ENCODE results near the gene TM2D3. TPM values are rescaled to one million over a fixed set of nuclear protein-coding genes. Genes with fewer than 3 reads are reported as not detected.

TM2D3 gene
- total and polyA plus RNA-seq, 4 donors, result 40.2 to 68.1 (median 44.6) TPM

DNA sequence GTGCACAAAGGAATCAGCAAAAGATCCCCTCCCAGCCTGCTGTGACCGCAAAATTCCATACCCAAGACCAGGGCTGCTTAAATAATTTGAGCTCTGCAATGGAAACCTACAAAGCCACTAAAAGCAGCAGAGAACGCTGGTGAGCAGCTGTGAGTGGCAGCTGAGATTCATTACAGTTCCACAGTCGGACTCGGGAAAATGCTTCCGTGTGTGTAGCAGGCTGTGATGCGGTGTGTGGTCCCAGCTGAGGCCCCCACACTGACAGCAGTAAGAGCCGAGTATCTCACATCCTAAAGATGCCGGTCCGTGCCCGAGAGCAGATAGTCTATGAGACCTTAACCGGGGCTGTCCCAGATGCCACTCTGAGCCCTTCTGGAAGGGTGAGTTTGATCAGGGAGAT lies 37.4 kb downstream of the TM2D3 start:
- Histone ChIP-seq H3K27ac (ENCODE audit: low read depth in 1 of 2, low read length in 1 of 2) (no peak overlapping the region), H3K9ac (ENCODE audit: insufficient read depth in 1 of 2, low read length in 2 of 2) (no peak overlapping the region), H3K27me3 (ENCODE audit: control insufficient read depth in 3 of 3, insufficient read depth in 3 of 3, low read length in 2 of 3) (no peaks in the 10 kb centered on the region), H3K9me3 (ENCODE audit: control insufficient read depth in 4 of 4, insufficient read depth in 3 of 4, low read length in 3 of 4) (no peaks in the 10 kb centered on the region), H3K4me3 (no peak overlapping the region), H3K36me3 (ENCODE audit: control insufficient read depth in 4 of 4, insufficient read depth in 4 of 4, low read length in 4 of 4) (no peaks in the 10 kb centered on the region), H3K4me1 (ENCODE audit: control insufficient read depth in 5 of 5, insufficient read depth in 5 of 5, low read length in 5 of 5) (peaks cover 2 to 30% (median 9%) of the 10 kb centered on the region in 5 donors)
- no peak for ATAC-seq (ENCODE audit: insufficient read depth, low FRiP score)
- 89 to 95% methylated on average over 11 of the region's 11 CpGs for WGBS, 2 donors
- DNase-seq, result no peak
- TF ChIP-seq, protein P1, sequence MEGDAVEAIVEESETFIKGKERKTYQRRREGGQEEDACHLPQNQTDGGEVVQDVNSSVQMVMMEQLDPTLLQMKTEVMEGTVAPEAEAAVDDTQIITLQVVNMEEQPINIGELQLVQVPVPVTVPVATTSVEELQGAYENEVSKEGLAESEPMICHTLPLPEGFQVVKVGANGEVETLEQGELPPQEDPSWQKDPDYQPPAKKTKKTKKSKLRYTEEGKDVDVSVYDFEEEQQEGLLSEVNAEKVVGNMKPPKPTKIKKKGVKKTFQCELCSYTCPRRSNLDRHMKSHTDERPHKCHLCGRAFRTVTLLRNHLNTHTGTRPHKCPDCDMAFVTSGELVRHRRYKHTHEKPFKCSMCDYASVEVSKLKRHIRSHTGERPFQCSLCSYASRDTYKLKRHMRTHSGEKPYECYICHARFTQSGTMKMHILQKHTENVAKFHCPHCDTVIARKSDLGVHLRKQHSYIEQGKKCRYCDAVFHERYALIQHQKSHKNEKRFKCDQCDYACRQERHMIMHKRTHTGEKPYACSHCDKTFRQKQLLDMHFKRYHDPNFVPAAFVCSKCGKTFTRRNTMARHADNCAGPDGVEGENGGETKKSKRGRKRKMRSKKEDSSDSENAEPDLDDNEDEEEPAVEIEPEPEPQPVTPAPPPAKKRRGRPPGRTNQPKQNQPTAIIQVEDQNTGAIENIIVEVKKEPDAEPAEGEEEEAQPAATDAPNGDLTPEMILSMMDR (IDR thresholded peaks at IDR 0.05; ENCODE audit: control extremely low read depth, extremely low read depth), result no peak

DNA sequence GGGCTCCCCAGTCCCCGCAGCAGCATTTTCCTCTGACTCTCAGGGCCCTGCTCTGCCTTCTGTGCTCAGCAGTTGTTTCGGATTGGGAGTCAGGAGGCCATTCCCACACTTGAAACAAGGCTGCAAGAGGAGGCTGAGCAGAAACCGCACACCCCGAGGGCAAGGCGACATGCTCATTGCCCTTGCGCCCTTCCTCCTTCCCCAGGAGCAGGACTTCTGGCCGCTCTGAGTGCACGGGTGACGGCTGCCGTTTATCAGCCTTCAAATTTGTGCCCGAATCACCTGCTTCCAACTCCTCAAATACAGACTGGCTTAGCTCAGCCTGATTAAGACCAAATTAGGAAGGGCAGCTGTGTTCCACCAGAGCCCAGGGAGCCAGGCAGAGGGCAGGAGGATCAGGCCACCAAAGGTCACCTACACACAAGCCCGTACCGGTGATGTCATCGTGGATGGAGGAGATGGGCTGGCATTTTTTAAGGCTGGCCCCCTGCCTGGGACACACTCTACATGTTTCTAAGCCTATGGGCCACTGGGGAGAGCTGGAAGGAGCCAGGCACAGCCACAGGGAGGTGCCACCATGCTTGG lies 38.1 kb downstream of the TM2D3 start:
- H3K27me3 ChIP-seq (ENCODE audit: control insufficient read depth in 3 of 3, insufficient read depth in 3 of 3, low read length in 2 of 3), result no peaks in the 10 kb centered on the region
- no peak overlapping the region for H3K4me3 ChIP-seq
- H3K9ac ChIP-seq (ENCODE audit: insufficient read depth in 1 of 2, low read length in 2 of 2), result no peak overlapping the region
- 87 to 91% methylated on average over 14 of the region's 14 CpGs for WGBS, 2 donors
- TF ChIP-seq, protein P1 (IDR thresholded peaks at IDR 0.05; ENCODE audit: control extremely low read depth, extremely low read depth), result no peak
- H3K36me3 ChIP-seq (ENCODE audit: control insufficient read depth in 4 of 4, insufficient read depth in 4 of 4, low read length in 4 of 4), result no peaks in the 10 kb centered on the region
- H3K9me3 ChIP-seq (ENCODE audit: control insufficient read depth in 4 of 4, insufficient read depth in 3 of 4, low read length in 3 of 4), result no peaks in the 10 kb centered on the region
- ATAC-seq (ENCODE audit: insufficient read depth, low FRiP score), result no peak
- H3K27ac ChIP-seq (ENCODE audit: low read depth in 1 of 2, low read length in 1 of 2), result no peak overlapping the region
- H3K4me1 ChIP-seq (ENCODE audit: control insufficient read depth in 5 of 5, insufficient read depth in 5 of 5, low read length in 5 of 5), result peaks cover 2 to 30% (median 9%) of the 10 kb centered on the region in 5 donors
- no peak for DNase-seq

DNA sequence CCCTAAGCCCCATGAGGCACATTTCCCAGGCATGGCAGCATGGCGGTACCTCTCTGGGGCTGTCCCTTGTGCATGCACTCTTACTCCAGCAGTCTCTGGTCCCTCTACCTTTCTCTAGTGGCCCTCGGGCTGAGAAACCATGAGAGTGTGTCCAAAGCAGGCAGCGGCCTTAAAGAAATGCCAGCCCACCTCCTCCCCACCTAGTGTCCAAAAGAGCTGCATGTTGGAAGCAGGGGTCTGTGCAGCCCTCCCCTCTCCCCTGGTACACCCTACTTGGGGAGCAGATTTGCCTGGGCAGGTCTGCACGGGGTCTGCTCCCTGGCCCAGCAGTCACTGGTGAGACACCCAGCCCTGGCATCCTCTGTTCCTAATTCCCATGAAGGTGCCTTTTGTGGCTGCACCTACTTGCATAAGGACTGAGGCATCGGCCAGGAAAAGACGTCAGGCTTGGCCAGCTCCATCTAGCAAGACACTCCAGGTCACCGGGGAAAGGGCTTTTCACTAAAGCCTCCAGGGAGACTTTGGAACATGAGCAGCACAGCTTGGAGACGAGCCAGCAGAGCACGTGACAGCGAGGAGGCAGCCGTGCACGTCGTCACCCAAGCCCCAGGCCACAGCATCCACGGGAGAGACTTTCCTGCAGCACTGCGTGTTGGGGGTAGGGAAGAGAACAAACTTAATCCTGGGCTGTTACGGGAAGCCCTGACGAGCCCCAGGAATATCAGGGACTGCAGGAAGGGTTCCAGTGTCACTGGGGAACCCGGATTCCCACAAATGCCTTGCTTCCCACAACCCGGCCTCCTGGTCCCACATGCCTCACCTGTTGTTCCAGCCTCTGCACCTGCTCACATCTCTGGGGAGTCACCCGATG lies 38.8 kb downstream of the TM2D3 start:
- no peak for ATAC-seq (ENCODE audit: insufficient read depth, low FRiP score)

More for the DNA sequence above, 38.8 kb downstream of the TM2D3 start:
- no peak overlapping the region for H3K9ac ChIP-seq (ENCODE audit: insufficient read depth in 1 of 2, low read length in 2 of 2)
- H3K36me3 ChIP-seq (ENCODE audit: control insufficient read depth in 4 of 4, insufficient read depth in 4 of 4, low read length in 4 of 4), result no peaks in the 10 kb centered on the region
- no peak overlapping the region for H3K27ac ChIP-seq (ENCODE audit: low read depth in 1 of 2, low read length in 1 of 2)
- H3K4me3 ChIP-seq, result no peak overlapping the region
- no peaks in the 10 kb centered on the region for H3K9me3 ChIP-seq (ENCODE audit: control insufficient read depth in 4 of 4, insufficient read depth in 3 of 4, low read length in 3 of 4)
- peaks cover 2 to 30% (median 9%) of the 10 kb centered on the region in 5 donors for H3K4me1 ChIP-seq (ENCODE audit: control insufficient read depth in 5 of 5, insufficient read depth in 5 of 5, low read length in 5 of 5)
- peak; percentile 82 to 92 (median 85) for DNase-seq
- 54 to 70% methylated on average over 20 of the region's 20 CpGs for WGBS, 2 donors
- H3K27me3 ChIP-seq (ENCODE audit: control insufficient read depth in 3 of 3, insufficient read depth in 3 of 3, low read length in 2 of 3), result no peaks in the 10 kb centered on the region
- TF ChIP-seq, protein P1 (IDR thresholded peaks at IDR 0.05; ENCODE audit: control extremely low read depth, extremely low read depth), result no peak

Measured in lung (tissue), 12 donors.